ENCODE data around the gene MLC1.
A peak's percentile ranks its signal among the peaks of the same experiment; 100 is the strongest.

MLC1 gene

GRCh38 chr22:50016308-50016987, 68.8 kb downstream of the MLC1 start:
- no peak for DNase-seq (ENCODE audit: extremely low read depth, low read depth)
- no peak for TF ChIP-seq CTCF (IDR thresholded peaks at IDR 0.05; ENCODE audit: low read depth, low read length, missing control alignments)

DNA sequence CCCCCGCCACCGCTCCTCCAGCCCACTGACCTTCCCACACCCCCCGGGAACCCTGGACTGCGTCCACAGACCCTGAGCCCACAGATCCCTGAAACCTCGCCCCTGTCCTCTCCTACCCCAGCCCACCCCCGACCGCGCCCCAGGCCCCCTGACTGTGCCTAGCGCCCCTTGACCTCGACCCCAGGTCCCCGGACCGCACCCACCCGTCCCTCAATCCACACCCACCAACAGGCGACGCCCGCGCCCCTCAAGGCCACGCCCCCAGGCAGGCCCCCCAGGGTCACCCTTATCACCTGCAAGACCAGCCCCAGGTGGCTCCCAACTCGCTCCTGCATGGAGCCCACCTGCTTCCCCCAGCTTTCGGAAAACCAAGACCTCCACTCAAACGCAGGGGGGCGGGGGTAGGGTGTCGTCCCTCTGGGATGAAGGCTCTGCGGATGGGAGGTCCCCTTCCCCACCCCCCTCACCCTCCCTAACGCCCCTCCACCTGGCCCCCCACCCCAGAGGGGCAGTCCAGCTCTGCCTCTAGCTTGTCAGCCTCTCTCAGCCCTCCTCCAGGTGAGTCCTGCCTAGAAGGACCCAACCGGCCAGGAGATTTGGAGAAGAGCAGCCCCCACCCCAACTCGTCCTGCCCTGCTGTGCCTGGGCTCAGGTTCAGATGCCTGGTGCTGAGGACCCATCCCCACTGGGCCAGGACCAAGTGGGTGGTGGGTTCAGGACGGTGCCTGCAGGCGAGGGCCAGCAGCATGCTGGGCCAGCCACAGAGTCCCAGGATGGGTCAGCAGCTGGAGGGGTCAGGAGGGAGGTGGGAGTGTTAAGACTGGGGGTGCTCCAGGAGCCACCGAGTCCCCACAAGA, 69.5 kb downstream of the MLC1 start:
- DNase-seq (ENCODE audit: extremely low read depth, low read depth), result no peak
- no peak overlapping the region for H3K4me3 ChIP-seq (replicated peaks; ENCODE audit: low read depth, low read length)
- no peak for TF ChIP-seq CTCF (IDR thresholded peaks at IDR 0.05; ENCODE audit: low read depth, low read length, missing control alignments)

More at GRCh38 chr22:50016308-50016987, 68.8 kb downstream of the MLC1 start:
- H3K4me3 ChIP-seq (replicated peaks; ENCODE audit: low read depth, low read length), result no peak overlapping the region

GRCh38 chr22:50014655-50015401, 70.4 kb downstream of the MLC1 start:
- no peak for TF ChIP-seq CTCF (IDR thresholded peaks at IDR 0.05; ENCODE audit: low read depth, low read length, missing control alignments)
- no peak overlapping the region for H3K4me3 ChIP-seq (replicated peaks; ENCODE audit: low read depth, low read length)
- DNase-seq (ENCODE audit: extremely low read depth, low read depth), result no peak

GRCh38 chr22:50014053-50014501, 71.1 kb downstream of the MLC1 start:
- no peak for DNase-seq (ENCODE audit: extremely low read depth, low read depth)
- TF ChIP-seq CTCF (IDR thresholded peaks at IDR 0.05; ENCODE audit: low read depth, low read length, missing control alignments), result no peak
- H3K4me3 ChIP-seq (replicated peaks; ENCODE audit: low read depth, low read length), result no peak overlapping the region

DNA sequence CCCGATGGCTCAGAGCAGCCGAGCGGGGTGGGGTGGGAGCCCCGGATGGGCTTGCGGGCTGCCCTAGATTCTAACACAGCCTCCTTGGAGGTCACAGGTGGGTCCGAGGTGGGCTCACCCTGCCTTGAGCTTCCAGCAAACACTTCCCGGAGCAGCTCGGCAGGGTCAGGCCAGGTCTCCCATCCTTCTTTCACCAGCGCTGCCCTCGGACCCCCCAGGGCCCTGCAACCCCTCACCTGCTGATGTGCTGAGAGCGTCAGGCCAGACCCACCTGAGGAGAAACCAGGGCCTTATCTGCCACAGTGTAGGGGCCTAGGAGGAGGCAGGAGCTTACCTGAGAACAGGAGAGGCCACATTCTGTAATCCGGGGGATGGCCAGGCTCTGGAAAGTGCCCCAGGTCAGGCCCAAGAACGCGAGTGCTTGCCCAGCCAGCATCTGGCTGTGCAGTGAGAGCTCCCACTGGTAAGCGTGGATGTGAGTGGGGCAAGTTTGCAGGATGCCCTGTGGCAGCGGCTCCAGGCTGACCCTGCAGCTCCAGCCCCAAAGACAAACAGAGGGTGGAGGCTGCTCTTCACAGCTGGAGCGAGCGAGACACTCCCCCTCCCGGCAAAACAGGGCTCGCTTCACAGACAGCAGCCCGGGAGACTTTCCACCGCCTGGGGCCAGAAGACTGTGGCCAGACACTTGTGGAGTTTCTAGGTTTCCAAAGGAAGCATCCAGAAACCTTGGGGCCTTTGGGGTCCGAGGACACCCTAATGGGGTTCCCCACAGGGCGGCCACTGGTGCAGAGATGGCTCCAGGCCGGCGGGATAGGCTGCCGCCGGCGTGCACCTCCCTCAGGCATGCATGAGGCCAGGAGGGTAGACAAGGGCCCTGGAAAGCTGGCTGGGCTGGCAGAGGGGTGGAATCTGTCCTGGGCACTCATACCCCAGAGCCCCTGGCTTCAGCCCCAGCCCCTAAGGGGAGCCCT, 72.7 kb downstream of the MLC1 start, which contains the start of gene IL17REL:
TSS of gene IL17REL (minus strand) at position 555 of the 971 bp plus-strand sequence. CDS start at position 436, 119 bp downstream.
- TF ChIP-seq CTCF (IDR thresholded peaks at IDR 0.05; ENCODE audit: low read depth, low read length, missing control alignments), result peak; percentile 11
- no peak within 1 kb of the TSS for H3K4me3 ChIP-seq (replicated peaks; ENCODE audit: low read depth, low read length)
- no peak for DNase-seq (ENCODE audit: extremely low read depth, low read depth)

All from HFF-Myc (cell line).